Measurements from ENCODE around the gene ERVW-1. TPM values are rescaled to one million over a fixed set of nuclear protein-coding genes. Genes with fewer than 3 reads are reported as not detected.

ERVW-1 gene
- total RNA-seq, 2 experiments from 2014 or later, result not detected

DNA sequence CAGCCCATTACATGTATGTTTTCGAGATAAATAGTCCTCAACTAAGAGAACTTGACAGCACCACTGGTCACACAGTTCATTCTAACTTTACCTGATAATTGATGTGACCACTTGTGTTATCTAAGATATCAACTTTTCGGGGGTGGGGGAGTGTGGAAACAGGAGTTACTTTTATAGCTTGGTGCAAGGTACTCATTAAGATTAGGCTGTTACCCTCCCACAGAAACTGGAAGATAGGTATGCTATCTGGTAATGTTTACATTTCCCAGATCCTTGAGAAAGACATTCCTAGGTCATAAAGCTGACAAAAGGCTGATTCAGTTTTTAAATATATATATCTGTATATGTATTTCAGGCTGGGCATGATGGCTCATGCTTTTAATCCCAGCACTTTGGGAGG is 11.1 kb downstream of the ERVW-1 start:
- no peaks in the 10 kb centered on the region for H3K9me3 Mint-ChIP-seq
- TF ChIP-seq CTCF (IDR thresholded peaks at IDR 0.05), result no peak
- no peak overlapping the region for H3K27ac Mint-ChIP-seq
- Histone ChIP-seq H3K4me1 (ENCODE audit: insufficient read depth, low read length) (no peaks in the 10 kb centered on the region), H3K27ac (ENCODE audit: low read depth in 1 of 2, low read length in 2 of 2) (no peak overlapping the region), H3K9me3 (ENCODE audit: control insufficient read depth in 1 of 2, insufficient read depth in 1 of 2, low read length in 2 of 2) (peaks cover 0 to 4% of the 10 kb centered on the region in 2 experiments), H3K27me3 (ENCODE audit: control insufficient read depth in 1 of 2, insufficient read depth in 2 of 2, low read length in 2 of 2) (no peaks in the 10 kb centered on the region), H3K36me3 (ENCODE audit: insufficient read depth, low read length) (peaks cover 3% of the 10 kb centered on the region), H3K4me3 (ENCODE audit: low read length) (no peak overlapping the region)
- intact Hi-C loops (cut with DNase I, micrococcal nuclease), result no loop called here
- ATAC-seq (ENCODE audit: poor library complexity) (no peak), DNase-seq (no peak)
- POLR2A ChIA-PET, result no interaction called here
- H3K4me3 Mint-ChIP-seq, result no peak overlapping the region
- no peaks in the 10 kb centered on the region for H3K4me1 Mint-ChIP-seq (ENCODE audit: low read depth)
- no peaks in the 10 kb centered on the region for H3K36me3 Mint-ChIP-seq (ENCODE audit: low read depth)
- CTCF ChIA-PET, result no interaction called here
- no peaks in the 10 kb centered on the region for H3K27me3 Mint-ChIP-seq

DNA sequence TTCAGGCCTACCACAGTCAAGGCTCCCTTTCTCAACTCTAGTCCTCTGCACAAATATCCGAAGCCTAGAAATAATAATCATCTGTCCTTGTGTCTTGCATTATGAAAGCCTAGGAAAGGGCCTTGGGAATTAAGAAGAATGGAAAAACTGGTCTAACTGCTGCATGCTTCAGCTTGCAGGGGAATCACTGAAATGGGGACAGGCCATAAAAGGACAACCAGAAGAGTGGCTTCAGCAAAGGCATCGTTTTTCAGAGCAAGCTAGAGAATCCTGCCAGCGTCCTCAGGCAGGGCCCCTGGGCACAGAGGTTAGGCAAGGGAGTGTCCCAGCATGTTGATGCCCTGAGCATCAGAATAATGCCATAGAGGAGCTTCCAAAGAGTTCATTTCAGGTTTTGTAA is 13.2 kb downstream of the ERVW-1 start:
- ChIA-PET POLR2A (no interaction called here), CTCF (no interaction called here)
- Mint-ChIP-seq H3K4me3 (no peak overlapping the region), H3K27ac (no peak overlapping the region), H3K9me3 (no peaks in the 10 kb centered on the region), H3K27me3 (no peaks in the 10 kb centered on the region), H3K36me3 (ENCODE audit: low read depth) (no peaks in the 10 kb centered on the region), H3K4me1 (ENCODE audit: low read depth) (no peaks in the 10 kb centered on the region)
- H3K4me3 ChIP-seq (ENCODE audit: low read length), result no peak overlapping the region
- H3K4me1 ChIP-seq (ENCODE audit: insufficient read depth, low read length), result no peaks in the 10 kb centered on the region
- TF ChIP-seq CTCF (IDR thresholded peaks at IDR 0.05), result no peak
- H3K27ac ChIP-seq (ENCODE audit: low read depth in 1 of 2, low read length in 2 of 2), result no peak overlapping the region
- H3K9me3 ChIP-seq (ENCODE audit: control insufficient read depth in 1 of 2, insufficient read depth in 1 of 2, low read length in 2 of 2), result peaks cover 0 to 4% of the 10 kb centered on the region in 2 experiments
- H3K27me3 ChIP-seq (ENCODE audit: control insufficient read depth in 1 of 2, insufficient read depth in 2 of 2, low read length in 2 of 2), result no peaks in the 10 kb centered on the region
- DNase-seq (no peak), ATAC-seq (ENCODE audit: poor library complexity) (no peak)
- H3K36me3 ChIP-seq (ENCODE audit: insufficient read depth, low read length), result peaks cover 3% of the 10 kb centered on the region
- intact Hi-C loops (cut with DNase I, micrococcal nuclease), result loop anchor here (5.0 kb wide), 1 partner anchor 42 kb away; no protein-coding TSS in a partner anchor

- no peak overlapping the region for H3K4me3 ChIP-seq (ENCODE audit: low read length)
- no peaks in the 10 kb centered on the region for H3K9me3 ChIP-seq (ENCODE audit: control insufficient read depth in 1 of 2, insufficient read depth in 1 of 2, low read length in 2 of 2)
- H3K27me3 Mint-ChIP-seq, result no peaks in the 10 kb centered on the region
- intact Hi-C loops (cut with DNase I, micrococcal nuclease), result loop anchor here (5.0 kb wide), 1 partner anchor 40 kb away; no protein-coding TSS in a partner anchor
- H3K36me3 Mint-ChIP-seq (ENCODE audit: low read depth), result no peaks in the 10 kb centered on the region
- H3K27ac Mint-ChIP-seq, result no peak overlapping the region
- CTCF ChIA-PET, result no interaction called here
- H3K27me3 ChIP-seq (ENCODE audit: control insufficient read depth in 1 of 2, insufficient read depth in 2 of 2, low read length in 2 of 2), result no peaks in the 10 kb centered on the region
- no peaks in the 10 kb centered on the region for H3K4me1 ChIP-seq (ENCODE audit: insufficient read depth, low read length)
- POLR2A ChIA-PET, result no interaction called here
- DNase-seq, result no peak
- TF ChIP-seq CTCF (IDR thresholded peaks at IDR 0.05), result no peak
- H3K9me3 Mint-ChIP-seq, result no peaks in the 10 kb centered on the region
- H3K36me3 ChIP-seq (ENCODE audit: insufficient read depth, low read length), result peaks cover 3% of the 10 kb centered on the region
- H3K4me3 Mint-ChIP-seq, result no peak overlapping the region
- no peak overlapping the region for H3K27ac ChIP-seq (ENCODE audit: low read depth in 1 of 2, low read length in 2 of 2)
- no peak for ATAC-seq (ENCODE audit: poor library complexity)
- H3K4me1 Mint-ChIP-seq (ENCODE audit: low read depth), result no peaks in the 10 kb centered on the region
Measured at GRCh38 chr7:92462560-92462959, 15.2 kb downstream of the ERVW-1 start.
